Activated effector memory CD4-positive, alpha-beta T cell treated with Interleukin-2 at 50 U/mL for 16 hours (primary cell): ENCODE results near the gene HAVCR1.
"Not testable (repeated sequence)": the region's sequence is repeated elsewhere in the genome, so short reads cannot be mapped to it uniquely, and the experiment has no call there.

ENCODE experiments used
- DNase-seq: peaks from one replicate; pipeline ENCODE4 v3.0.0-alpha.2; 2020

The HAVCR1 gene

DNA sequence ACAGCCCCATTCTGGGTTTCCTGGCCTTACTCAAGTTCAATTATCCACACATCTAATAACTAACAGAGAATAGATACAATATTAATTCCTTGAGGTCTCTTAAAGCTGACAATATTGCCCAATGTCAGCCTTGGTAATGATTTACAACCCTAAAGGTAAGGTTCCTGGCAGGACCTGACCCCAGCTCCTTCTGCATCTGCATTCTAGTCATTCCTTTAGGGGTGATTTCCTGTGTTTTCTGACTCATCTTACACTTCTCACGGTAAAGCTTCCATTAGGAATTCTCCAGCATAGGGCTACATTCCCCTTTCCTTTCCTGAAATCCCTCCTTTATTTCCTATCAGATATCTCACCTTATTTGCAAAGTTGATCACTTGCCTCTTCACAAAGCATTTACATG lies 9.3 kb downstream of the HAVCR1 start:
- no peak for DNase-seq

DNA sequence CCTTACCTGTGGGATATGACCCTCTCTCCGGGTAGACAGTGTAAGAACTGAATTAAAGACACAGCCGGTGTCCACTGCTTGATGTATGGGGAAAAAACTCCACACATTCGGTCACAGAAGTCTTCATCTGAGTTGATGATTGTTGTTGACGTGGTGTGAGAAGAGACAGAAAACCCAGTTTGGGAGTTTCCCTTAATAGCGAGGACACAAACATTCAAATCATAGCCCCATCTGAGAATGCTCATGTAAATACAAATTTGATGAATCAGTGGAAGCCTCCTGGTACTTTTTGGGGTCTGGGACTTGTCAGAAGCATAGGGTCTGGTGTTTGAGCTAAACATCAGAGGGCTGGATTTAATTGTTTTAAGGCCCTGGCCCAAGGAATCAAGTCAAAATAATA lies 11.0 kb downstream of the HAVCR1 start:
- no peak for DNase-seq

DNA sequence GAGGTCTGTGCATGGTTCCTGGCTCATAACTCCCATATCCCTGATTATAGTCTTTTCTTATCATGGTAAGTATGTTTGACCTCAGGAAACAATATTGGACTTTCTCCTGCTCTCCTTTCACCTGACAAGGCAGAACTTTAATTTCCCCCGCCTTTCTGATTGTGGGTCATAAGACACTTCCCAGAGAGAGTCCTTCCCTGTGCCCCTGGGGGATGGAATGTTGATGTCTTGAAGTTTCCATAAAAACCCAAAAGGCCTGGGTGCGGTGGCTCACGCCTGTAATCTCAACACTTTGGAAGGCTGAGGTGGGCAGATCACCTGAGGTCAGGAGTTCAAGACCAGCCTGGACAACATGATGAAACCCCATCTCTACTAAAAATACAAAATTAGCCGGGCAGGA lies 11.9 kb downstream of the HAVCR1 start:
- DNase-seq: not testable (repeated sequence)

DNA sequence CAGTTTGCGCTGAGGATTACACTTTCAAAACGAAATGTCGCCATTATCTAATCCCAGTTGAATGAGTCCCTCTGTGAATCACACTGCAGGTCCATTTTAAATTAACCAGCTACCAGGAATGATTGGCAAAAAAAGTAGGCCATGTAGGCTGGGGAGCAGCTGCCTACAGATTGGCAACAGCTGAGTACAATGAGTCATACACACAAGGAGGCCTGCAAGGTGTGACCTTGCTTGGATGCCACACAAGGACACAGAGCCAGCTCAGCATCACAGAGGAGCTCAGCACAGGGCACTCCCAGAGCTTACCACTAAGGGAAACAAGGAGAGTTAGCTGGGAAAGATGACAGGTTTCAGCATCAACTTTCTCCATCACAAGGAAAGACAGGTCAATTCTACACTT lies 12.9 kb downstream of the HAVCR1 start:
- DNase-seq: no peak

DNA sequence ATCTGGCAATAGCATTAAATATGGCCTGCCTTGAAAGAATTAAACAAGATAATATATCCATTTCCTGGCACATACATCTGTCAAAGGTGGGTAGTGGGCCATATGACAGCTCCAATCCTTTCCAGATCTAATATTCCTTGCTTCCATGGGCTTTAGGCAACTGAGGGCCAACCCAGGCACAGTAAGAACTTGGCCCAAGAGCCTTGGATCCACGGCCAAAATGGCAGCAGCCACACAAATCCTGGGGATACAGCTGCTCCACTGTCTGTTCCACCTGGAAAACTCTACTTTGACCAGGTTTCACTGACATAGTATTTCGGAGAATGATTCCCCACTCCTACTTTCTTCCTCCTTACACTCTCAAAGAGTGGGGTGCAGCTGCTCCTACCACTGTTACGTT lies 13.3 kb downstream of the HAVCR1 start:
- no peak for DNase-seq

DNA sequence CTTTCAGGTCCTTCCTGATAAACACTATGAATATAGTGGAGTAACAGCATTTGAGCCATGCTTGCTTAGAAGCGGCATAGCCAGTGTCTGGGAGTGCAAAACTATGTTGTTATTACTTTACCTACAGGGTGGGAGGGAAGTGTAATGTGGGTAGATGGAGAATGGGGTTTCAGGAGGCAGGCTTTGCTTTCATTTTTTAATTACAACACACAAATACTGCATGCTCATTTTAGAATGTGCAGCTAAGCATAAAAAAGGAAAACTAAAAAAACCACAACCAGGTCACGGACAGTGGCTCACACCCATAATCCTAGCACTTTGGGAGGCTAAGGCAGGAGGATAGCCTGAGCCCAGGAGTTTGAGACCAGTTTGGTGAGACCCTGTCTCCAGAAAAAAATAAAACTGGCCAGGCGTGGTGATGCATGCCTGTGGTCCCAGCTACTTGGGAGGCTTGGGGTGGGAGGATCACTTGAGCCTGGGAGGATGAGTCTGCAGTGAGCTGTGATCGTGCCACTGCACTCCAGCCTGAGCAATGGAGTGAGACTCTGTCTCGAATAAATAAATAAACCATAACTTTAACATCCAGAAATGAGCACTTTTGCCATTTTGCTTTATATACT lies 20.2 kb downstream of the HAVCR1 start:
- no peak for DNase-seq

DNA sequence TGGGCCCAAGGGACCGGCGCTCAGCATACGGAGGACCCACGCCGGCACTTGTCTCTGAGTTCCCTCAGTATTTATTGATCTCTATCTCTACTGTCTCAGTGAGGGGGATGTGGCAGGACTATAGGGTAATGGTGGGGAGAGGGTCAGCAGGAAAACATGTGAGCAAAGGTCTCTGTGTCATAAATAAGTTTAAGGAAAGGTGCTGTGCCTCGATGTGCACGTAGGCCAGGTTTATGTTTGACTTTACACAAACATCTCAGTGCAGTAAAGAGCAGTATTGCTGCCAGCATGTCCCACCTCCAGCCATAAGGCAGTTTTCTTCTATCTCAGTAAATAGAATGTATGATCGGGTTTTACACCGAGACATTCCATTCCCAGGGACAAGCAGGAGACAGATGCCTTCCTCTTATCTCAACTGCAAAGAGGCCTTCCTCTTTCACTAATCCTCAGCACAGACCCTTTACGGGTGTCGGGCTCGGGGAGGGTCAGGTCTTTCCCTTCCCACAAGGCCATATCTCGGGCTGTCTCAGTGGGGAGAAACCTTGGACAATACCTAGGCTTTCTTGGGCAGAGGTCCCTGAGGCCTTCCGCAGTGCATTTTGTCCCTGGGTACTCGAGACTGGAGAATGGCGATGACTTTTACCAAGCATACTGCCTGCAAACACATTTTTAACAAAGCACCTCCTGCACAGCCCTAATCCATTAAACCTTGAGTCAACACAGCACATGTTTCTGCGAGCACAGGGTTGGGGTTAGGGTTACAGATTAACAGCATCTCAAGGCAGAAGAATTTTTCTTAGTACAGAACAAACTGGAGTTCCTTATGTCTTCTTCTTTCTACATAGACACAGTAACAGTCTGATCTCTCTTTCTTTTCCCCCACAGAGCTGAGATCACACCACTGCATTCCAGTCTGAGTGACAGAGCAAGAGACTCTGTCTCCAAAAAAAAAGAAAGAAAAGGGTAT lies 24.5 kb downstream of the HAVCR1 start:
- not testable (repeated sequence) for DNase-seq

DNA sequence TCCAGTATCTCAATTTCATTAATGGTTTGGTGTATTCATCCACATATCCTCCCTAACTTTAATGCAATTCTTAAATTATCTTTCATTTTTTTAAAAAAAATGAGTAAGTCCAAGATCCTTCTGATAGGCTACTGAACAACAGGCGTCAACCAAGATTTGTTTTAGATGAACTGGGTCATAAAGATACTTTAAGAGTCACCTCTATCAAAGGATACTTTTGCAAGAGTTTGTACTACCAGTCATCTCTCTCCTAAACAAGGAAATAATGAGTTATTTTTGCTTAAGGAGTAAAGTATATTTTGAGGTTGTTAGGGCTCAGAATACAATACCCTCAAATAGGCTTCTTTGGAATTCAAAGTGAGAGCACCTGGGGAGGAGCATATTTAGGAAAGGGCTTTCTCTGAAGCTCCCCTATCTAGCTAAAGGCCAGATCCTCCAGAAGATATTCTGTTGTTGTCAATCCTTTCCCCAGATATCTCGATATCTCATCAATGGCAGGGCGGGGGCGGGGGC lies 25.8 kb downstream of the HAVCR1 start:
- no peak for DNase-seq

DNA sequence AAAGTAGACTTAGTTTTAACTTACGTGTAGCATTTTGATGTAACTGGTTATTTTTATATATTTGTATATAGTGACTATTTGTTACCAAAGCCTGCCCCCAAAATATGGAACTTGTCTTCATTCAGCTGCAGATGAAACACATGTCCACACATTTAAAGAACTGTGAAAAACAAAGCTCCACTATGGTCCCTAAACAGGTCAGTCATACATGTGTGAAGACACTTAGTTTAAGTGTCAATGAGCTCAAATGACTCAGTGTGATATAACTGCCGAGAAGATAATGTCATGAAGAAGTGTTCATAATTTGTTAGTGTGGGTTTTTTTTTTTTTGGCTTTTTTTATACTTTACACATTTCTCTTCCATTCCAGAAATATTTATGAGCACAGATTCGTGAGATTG lies 28.2 kb downstream of the HAVCR1 start:
- no peak for DNase-seq

DNA sequence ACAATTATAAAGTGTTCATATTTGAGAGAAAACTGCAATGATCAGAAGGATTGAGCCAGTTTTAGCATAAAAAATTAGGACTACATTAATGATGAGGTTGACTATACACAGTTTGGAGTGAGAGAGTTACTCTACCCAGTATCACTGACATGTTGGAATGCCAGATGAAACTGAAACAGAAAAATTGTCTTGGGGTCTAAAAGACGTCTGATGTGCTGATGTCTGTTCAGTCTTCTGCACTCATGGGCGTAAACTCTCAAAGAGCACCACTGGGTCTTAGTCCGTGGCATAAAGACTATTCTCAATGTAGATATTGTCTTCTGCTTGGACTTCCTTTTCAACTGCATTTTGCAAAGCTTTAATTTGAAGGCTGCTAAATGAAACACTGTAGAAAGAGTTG lies 29.5 kb downstream of the HAVCR1 start:
- no peak for DNase-seq

DNA sequence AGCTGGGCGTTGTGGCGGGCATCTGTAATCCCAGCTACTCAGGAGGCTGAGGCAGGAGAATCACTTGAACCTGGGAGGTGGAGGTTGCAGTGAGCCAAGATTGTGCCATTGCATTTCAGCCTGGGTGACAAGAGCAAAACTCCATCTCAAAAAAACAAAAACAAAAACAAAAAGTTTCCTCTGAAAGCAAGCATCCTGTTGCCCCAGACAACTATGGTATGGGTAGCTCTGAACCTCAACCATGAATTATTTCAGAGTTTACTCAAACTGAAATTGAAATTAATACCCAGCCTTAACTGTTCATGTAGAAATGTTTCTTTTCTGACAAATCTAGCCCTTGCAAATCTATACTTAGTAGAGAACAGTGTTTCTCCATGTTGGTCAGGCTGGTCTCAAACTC lies 31.3 kb downstream of the HAVCR1 start:
- DNase-seq: not testable (repeated sequence)

DNA sequence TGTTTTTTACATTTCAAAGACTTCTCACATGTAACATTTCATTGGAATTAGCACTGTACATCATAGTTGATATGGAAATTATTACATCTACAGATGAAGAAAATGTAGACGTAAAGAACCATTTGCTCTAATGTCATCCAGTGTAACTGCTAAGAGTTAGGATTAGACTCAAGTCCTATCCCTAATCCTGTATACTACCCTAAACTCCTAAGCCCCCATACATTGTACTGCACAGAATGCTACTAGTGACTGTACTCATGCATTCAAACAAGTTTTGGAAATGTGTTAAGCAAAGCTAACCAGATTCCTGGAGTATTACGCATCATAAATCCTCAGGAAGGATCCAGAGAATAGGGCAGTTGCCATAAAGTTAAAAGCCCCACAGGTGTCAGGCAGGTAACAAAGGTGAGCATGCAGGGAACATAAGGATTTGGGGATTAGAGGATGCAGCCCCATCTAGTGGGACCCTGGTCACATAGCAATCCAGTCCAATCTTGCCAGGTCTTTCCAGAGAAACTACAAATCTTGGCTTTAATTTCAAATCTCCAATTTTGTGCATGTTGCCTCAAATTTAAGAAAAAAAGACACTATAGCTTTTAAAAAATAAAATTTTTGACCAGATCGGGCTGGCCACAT lies 32.0 kb downstream of the HAVCR1 start:
- no peak for DNase-seq

DNA sequence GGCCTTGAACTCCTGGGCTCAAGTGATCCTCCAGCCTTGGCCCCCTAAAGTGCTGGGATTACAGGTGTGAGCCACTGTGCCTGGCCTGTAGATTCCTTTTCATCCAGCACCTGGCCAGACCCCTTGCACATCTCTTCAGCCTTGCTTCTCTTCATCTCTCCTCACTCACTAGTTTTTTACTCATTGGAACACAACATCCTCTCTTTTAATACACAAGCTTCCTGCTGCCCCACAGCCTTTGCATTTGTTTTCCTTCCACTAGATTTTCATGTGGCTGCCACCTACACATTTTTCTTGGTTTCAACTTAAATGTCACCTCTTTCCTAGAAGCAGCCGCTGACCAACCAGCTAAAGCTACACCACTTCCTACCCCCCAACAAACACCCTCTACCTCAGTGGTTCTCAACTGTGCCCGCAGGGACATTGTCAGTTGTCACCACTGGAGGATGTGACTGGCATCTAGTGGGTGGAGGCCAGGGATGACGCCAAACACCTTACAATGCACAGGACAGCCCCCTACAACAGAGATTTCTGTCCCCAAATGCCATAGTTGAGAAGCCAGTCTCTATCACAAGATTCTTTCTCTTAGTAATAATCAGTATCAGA lies 33.7 kb downstream of the HAVCR1 start:
- peak; percentile 25 for DNase-seq

DNA sequence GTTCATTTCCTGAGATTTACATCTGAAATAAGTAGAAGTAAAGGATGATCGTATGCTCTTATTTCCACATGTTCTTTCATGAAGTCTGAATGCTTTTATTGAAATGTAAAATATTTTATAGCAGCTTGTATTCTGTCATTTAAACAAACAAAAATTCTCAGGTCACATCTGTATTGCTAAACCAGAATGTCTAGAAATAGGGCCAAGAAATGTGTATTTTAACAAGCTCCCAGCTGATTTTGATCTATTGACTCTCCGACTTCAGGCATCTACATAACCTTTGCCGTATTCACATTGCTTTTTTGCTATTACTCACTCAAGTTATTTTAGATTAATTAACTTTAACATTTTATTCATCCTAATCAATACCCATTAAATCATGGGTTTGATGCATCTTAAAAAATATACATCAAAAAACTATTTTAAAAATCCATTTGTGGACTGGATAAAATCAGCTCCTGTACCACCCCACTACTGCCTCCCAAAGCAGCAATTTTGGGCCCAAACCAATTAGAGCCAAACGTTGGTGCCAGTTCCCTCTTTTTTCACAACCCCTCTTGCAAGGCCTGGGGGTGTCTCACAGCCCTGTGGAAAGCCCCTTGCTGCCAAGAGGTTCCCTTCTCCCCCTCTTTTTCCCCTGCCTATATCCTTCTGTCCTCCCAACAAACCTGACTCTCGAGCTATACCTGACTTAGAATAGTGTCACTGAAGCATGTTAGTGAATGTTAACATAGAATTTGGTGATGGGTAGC lies 34.5 kb downstream of the HAVCR1 start:
- no peak for DNase-seq

DNA sequence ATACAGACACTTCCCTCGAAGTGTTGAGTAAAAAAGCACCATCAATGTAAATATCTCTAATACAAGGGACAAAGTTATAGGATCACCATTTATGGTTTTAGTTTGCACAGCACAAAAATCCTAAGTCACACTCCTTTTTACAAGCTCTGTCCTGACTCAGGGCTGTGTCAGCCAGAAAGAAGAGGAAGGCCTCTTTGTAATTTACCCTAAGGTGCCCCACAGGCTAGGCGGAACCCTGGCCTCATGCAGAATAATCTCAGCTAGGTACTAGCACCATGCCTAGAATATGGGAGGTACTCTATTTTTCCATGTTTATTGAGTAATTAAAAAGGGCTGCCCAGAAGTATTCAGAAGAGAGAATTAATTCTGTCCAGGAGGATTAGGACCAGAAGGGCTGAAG lies 36.9 kb downstream of the HAVCR1 start:
- no peak for DNase-seq

DNA sequence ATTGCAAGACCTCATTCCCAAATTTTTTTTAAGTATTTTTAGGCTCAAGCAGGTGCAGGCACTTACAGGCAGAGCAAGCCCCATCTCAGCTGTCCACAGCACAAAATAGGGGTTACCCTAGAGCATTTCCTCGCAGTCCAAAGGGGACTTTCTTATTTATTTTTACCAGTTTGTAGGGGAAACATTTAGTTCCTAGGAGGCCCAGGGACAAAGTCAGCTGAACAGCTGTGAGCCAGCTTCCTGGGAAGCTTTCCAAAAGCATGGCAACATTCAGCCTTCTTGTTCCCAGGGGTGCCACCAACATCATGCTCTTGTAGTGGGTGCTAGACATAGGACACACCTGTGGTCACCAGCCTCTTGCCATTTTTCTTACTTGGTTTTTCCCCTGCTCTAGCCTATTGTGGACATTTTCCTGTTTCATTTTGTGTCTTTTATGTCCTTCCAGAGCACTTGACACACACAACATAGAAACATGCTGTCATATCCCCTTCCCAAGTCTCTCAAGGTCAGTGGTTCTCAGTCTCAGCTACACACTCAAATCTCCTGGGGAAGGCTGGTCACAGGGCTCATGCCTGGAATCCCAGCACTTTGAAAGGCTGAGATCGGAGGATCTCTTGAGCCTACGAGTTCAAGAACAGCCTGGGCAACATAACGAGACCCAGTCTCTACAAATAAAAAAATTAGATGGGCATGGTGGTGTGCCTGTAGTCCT lies 38.2 kb downstream of the HAVCR1 start:
- DNase-seq: no peak

DNA sequence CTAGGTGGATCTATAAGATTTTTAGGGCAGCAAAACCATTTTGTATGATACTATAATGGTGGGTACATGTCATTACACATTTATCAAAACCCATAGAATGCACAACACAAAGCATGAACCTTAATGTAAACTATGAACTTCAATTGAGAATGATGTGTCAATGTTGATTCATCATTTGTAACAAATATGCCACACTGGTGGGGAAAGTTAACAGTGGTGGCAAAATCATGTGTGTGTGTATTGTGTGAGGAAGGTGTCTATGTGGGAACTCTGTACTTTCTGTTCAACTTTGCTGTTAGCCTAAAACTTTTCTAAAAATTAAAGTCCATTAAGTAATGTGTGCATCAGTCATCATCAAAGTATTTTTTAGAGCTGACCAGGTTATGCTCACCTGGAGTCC lies 38.9 kb downstream of the HAVCR1 start:
- DNase-seq: no peak

DNA sequence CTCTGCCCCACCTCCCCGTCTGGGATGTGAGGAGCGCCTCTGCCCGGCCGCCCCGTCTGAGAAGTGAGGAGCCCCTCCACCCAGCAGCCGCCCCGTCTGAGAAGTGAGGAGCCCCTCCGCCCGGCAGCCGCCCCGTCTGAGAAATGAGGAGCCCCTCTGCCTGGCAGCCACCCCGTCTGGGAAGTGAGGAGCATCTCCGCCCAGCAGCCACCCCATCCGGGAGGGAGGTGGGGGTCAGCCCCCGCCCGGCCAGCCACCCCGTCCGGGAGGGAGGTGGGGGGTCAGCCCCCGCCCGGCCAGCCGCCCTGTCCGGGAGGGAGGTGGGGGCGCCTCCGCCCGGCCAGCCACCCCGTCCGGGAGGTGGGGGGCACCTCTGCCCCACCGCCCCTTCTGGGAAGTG lies 44.8 kb downstream of the HAVCR1 start:
- DNase-seq: not testable (repeated sequence)

DNA sequence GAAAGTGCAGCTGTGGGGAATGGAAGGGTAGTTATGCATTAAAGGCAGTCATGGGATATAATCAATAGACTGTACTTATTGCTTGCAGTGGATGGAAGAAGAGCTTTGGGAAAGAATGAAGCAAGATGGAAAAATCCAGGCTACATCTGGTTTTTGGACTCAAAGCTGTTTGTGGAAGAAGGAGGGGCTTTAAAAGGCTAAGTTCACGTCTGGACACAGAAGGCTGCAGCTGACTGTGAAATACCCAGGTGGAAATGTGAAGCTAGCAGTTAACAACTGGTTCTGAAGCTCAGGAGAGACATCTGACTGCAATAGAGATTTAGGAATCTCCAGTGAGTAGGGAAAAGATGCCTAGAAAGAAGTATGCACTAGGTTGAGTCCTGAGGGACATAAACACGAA lies 52.7 kb downstream of the HAVCR1 start:
- no peak for DNase-seq

DNA sequence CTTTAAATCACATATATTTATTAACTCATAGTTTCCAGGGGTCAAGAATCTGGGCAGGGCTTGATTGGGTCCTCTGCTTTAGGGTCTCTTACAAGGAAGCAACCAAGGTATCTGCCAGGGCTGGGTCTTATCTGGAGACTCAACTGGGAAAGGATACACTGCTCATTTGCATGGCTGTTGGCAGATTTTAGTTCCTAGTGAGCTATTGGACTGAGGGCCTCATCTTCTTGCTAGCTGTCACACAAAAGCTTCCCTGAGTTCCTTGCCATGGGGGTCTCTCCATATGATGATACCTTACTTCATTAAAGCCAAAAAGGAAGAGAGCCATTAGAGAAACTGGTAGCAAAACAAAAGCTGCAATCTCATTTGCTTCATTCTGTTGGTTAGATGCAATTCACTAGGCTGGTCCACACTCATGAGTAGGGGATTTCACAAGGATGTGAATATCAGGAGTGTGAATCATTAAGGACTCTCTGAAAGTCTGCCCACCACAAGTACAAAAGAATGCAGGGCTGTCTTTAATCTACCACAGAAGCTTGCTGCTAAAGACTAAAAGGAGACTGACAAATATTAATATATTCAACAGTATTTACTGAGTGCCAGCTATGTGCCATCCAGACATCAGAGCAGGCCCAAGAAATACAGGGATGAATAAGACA lies 53.9 kb downstream of the HAVCR1 start:
- no peak for DNase-seq

DNA sequence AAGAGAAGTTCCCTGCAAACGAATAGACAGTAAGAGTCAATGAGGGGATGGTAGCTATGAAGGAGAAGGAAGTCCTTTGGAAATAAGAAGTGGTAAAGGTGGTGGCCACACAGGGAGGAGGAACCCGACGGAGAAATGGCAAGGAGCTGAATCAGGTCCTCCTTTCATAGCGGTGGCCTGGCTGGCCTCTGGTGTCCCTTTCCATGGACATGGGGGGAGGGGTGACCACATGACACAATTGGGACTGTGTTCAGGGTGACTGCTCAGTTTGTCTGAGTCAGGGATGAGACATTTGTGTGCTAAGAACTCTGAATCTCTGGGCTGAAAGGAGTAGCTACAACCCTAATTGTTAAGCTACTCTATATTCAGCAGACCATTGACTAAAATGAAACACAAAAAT lies 67.2 kb downstream of the HAVCR1 start:
- DNase-seq: no peak
